DMS53 treated with DMSO at 0.1 percent for 48 hours (cell line): ENCODE results near the gene ALPL.

Experiments
- DNase-seq: peaks from one replicate; lab custom pipeline; 2025; ENCODE audit not compliant: unreplicated experiment; lab: John Stamatoyannopoulos, UW

Gene ALPL

DNA sequence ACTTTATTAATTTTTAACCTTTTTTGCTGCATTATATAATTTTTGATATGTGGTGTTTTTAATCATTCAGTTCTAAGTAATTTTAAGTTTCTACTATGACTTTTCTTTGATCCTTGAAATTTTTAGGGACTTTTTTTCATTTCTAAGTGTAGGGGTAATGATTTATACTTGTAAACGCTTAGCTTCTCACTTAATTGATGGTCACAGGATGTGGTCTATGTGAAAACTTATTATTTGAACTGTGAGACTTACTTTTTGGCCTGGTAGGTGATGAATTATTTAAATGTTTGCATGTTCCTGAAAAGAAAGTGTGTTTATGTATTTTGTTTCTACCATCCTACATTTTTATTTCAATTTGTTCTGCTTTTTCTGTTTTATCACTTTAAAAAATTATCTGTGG, 17.2 kb downstream of the ALPL start:
- no peak for DNase-seq

DNA sequence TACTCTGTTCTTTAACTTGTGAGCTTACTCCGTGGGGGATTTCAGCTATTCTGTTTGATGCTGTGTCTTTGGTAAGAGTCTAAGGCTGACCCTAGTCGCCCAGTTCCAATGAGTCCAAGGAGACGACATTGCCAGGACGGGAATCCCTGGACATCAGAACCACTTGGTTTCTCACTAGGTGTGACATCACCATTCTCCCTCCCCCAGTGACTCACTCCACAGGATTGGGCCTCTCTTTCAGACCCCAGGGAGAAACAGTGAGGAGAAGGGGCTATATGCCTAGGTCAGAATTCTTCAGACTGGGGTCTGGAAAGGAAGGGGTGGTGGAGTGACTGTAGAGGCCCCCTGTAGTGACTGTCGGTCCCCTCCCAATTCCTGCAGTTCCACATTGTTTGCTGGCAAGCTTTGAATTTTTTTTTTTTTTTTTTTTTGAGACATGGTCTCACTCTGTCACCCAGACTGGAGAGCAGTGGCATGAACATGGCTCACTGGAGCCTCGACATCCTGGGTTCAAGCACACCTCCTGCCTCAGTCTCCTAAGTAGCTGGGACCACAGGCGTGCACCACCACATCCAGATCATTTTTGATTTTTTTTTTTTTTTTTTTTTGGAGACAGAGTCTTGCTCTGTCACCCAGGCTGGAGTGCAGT, 21.3 kb downstream of the ALPL start:
- DNase-seq = no peak

DNA sequence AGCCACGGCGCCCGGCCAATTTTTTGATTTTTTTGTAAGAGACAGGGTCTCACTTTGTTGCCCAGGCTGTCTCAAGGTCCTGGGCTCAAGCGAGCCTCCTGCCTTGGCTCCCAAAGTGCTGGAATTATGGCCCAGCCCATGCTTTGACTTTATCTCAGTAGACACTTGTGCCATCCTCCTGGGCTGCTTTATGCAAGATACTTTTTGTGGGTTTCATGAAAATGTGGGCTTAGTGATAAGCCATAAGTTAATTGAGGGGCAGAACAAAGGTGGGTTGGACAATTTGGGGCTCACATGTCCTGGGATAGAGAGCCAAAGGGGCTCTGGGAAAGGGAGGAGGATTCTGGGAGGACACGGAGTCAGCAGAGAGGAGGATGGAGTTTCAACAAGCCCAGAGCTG, 22.0 kb downstream of the ALPL start:
- DNase-seq = no peak

DNA sequence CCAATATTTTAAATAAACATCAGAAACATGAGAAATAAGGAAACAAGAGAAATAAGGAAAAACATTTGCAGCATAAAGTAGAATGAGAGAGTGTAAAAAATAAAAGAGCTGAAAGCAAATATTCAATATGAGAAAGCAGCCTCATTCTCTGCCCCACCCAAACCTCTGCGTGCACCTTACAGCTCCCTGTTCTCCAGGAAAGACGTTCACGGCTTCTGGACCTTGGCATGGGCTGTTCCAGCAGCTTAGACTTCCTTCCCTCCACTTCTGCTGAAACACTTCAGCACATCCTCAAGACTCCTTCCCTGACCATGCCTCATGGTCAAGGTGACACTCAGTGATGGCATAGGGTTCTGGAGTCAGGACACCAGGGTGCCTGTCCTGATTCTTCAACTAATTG, 23.3 kb downstream of the ALPL start:
- no peak for DNase-seq

DNA sequence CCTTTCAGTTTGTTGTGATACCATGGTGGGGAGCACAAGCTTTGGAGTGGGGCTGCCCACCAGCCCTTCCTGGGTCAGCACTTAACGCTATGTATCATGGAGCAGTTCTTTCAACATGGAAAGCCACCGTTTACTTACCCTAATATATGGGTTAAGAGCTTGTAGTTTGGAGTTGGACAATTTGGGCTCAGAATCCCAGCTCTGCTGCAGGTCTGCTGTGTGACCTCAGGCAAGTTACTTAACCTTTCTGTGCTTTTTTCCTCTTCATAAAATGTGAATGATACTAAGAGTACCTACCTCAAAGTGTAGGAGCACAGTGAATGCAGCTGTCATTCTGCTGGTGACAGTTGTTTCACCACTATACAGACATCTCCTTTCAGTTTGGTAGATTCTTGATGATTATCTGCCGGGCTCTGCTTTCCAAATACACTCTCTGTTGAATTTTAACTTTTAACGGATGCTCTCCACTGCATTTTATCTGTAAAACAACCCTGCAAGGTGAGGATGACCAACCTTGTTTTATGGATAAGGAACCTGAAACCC, 23.8 kb downstream of the ALPL start:
- DNase-seq = no peak

DNA sequence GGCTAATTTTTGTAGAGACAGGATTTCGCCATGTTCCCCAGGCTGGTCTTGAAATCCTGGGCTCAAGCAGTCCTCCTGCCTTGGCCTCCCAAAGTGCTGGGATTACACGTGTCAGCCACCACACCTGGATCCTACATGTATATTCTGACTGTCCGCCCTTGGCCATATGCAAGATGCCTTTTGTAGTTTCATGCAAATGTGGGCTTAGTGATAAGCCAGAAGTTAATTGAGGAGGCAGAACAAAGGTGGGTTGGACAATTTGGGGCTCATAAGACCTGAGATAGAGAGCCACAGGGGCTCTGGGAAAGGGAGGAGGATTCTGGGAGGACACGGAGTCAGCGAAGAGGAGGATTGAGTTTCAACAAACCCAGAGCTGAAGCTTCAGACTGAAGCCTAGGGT, 24.9 kb downstream of the ALPL start:
- no peak for DNase-seq

DNA sequence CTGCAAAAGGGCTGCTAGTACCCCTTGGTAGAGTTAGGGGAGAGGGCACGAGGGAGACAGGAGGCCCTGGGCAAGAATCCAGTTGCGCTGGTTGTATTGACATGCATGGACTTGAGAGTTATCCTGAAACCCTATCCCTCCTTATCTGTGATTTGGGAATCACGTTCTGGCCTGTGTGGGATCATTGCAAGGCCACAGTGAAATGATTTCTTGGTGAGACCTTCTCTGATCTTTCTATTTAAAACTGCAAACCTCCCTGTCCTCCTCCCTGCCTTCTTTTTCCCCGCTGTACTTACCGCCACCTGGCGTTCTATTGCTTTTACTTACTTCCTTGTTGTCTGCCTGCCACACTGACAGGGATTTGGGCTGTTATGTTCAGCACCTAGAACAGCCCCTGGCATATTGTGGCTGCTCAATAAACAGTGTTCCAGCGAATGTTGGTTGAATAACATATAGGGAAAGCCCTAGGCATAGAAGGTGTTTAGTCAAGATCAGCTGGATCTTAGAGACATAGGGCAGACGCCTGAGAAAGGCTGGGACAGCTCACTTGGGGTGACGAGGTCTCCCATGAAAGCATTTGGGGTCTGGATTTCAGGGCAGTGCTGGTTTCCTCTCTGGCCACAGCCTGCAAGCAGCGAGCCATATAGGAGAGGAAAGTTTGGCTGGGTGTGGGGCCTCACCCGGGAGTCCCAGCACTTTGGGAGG, 25.6 kb downstream of the ALPL start:
- DNase-seq = peak; percentile 40

DNA sequence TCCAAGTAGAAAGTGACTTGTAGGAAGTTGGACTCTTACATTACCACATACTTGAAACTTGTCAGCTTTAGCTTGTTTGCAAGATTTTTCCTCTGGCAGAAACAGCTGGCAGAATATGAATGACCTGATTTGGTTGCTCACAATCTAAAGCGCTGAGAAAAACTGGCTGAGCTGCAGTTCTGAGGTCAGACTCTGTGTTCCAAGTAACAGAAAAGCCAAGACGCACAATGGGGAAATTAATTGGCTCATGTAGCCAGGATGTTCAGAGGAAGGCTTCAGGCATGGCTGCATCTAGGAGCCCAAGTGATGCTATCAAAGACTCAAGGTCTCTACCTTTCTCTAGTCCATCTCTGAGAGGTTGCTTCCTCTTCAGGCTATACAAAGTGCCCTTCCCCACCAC, 27.0 kb downstream of the ALPL start:
- DNase-seq = no peak

DNA sequence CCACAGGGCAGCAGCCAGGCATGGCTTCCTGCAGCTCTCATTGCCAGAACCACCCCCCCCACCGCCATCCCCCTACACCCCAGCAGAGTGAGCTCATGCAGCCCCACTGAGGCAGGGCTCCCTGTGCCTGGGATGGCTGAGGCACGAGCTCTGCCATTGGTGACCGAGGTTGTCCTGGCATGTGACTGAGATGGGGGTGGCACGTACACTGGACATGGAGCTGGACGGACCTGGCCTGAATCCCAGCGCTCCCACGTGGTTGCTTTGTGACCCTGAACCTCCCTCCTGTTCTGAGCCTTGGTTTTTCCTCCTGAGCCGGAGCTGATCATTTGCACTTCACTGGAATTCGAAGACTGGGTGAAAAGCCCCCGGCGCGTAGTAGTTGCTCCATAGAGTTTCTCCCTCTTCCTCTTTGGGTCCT, 28.3 kb downstream of the ALPL start:
- no peak for DNase-seq

DNA sequence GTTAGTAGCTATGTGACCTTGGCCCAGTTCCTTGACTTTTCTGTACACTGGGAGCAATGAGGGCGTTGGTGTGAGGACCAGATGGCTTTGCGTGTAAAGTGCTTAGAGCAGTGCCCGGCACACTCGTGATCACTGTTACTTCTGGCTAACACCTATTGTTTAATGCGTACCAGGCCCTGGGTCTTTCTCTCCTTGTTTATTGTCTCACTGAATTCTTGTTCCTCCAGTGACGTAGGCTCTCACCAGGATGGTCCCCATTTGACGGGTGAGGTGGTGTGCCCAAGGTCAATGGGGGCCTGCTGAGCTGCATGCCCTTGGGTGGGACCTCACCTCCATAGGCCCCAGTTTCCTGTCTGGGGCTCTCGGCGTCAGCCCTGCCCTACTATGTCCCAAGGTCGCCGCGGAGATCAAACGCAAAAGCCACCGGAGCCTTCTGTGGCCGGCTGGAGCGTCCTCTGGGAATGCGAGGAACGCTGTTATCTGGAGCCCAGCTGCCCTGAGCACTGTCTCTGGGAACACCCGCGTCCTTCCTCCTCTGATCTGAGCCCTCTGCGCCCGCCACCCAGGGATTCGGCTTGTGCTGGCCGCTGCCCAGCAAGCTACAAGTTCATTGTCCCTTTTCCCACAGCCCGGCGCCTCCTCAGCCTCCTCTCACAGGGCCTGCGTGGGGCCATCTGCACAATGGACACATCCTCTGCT, 28.9 kb downstream of the ALPL start:
- no peak for DNase-seq

DNA sequence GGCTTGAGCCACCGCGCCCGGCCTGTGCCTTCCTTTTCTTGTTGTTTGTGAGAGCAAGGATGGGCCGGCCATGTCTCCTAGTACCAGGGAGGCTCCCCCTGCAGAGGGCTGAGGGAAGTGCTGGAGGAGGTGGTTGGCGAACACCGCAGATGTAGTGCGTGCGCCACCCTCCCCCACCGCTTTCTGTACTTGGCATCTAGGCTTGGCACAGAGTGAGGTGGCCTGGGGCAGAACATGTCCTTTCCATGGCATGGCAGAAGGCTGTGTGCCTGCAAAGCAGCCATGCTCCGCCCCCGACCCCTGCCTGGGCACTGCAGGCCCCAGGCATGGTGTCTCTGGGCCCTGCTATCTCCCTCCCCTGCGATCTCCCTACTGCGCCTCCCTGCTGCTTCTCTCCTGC, 30.7 kb downstream of the ALPL start:
- DNase-seq = no peak

DNA sequence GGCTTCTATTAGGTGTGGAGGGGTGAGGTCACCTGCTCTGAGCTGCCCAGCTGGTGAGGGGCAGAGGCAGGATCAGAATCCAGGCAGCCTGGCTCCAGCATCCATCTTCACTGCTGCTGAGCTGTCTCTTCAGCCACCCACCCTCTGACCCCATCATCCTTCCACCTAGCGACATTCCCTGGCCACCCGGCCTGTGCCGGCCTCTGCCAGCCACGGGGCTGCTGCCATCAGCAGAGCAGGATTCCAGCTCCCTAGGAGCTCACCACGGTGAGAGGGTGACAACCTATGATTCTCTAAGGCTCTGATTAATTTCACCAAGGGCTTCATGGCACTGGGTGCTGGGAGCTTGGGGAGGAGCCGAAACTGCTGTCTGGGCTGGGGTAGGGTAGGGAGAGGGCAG, 32.1 kb downstream of the ALPL start:
- DNase-seq = no peak

DNA sequence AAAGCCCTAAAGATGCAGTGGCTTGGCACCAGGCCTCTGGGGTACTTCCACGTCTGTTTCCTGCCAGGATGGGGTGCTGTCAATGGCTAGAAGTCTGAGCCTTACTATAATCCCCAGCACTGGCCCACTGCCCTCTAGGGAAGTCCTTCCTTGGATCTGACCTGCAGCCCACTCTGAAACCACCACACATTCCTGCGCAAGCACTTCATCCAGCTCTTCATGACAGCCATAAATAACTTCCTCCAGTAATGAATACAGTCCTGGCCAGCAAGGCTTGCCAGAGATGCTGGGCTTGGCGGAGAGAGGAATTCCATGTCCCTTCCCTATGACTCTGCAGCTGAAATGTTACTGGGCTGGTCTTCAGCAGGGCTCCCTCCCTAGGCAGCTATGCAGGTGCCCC, 32.6 kb downstream of the ALPL start:
- no peak for DNase-seq

DNA sequence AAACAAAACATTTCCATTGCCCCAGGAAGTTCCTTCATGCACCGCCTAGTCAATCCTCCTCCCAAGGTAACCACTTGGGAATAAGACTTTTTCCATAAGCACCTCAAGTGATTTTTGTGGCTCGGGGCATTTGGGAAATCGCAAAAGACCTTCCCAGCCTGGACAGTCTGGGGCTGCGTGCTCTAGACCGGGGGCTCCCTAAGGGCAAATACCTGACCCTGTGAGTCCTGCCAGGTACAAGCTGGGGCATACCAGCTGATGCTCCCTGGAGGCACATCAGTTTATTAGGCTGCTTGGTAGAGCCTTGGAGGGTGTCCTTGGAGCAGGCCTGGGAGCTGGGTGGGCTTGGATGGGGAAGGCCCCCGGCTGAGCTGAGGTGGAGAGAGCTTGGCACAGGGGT, 34.4 kb downstream of the ALPL start:
- DNase-seq = no peak

DNA sequence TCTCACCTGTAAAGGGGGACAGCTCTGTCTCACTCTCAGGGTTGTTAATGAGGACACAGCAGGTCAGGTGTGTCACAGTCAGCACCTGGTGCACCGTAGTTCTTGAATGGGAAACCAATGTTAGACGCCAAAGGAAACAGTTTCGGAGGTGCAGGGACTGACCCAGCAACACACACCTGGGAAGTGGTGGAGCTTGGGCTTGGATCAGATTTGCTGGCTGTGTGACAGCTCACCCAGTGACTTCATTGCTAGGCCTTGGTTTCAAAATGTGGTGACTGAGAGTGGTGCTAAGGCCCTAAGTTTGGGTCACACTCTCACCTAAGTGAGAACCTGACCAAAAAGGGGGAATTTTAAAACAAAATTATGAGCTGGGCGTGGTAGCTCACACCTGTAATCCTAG, 34.9 kb downstream of the ALPL start:
- no peak for DNase-seq

DNA sequence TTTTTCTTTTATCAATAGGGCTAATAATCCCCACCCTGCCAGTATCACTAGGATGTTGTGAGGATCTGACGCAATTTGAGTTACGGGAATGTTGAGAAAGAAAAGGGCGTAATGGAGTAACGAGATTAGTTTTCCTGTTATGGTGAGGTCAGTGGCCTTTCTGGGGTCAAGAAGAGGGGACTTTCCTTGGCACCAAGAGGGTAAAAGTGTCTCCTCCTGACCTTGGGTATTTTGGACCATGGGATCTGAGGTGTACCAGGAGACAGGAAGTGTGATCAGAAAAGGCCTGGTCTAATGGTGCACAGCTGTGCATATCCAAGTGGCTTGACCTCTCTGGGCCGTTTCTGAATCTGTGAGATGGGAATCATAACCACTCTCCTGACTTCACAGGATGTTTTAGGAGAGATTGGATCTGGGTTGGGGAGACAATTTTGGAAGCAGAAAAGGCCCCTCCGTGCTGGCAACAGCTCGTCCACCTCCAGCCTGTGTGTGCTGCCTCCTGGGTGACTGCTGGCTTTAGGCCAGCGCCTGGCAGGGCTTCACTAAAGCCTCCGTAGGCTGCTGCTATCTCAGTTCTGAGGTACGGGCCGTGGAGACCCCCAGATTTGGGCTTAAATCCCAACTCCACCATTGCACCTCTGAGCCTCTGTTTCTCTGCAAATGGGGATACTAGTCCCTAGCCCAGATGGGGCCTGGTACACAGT, 37.1 kb downstream of the ALPL start:
- DNase-seq = no peak

DNA sequence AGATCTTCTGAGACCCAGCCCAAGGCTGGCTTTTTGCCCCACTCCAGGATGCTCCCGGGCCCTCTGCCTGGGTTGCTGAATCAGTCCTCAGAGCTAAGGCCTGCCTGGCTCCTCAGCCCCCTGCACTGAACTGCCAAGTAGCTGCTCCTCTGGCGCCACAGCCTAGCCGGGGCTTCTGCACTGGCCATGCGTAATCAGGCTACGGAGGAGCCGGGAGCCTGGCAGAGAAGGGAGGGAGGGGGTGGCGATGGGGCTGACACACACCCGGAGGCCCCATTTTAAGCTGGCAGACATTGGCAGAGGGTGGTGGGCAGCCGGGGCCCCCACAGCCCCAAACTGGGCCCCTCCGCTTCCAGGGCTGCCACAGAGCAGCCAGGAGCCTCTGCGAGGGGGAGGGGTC, 38.7 kb downstream of the ALPL start:
- no peak for DNase-seq

DNA sequence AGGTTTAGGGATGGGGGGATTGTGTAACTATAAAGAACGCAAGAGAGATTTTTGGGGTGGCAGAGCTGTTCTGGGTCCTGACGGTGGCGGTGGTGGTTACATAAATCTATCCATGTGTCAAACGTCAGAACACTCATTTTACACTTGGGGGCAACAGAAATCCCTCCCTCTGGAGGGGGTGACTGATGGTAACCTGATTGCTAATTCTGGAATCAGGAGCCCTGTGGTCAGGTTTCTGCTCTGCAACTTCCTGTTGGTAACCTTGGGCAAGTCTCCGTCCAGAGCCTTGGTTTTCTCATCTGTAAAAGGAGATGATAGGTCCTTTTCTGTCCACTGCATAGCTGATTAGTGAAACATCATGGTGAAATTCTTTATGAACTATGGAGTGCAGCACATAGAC, 40.9 kb downstream of the ALPL start:
- DNase-seq = no peak

DNA sequence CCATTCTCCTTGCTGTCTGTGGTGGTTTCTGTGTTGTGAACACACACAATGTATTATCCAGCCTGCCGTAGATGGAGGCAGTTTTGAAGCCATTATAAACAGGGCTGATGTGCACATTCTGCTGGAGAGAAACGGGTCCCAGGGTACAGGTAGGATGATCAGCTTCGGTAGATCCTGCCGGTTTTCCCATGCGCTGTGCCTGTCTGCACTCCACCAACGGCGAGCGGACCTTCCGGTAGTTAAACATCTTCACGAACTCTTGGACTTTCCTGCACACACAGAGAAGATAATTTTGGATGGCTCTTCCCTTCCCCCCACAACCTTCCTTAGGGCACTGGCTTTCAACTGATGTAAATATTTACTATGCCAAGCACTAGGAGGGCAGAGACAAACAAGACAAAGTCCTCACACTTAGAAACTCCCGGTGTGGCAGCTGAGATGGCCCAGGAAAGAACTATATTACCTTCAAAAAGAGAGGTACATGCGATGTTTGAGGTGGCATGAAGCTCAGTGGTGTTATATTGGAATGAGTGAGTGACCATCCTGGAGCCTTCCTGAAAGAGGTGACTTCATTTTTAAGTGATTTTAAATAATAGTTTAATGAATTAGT, 41.7 kb downstream of the ALPL start:
- DNase-seq = peak; percentile 27

DNA sequence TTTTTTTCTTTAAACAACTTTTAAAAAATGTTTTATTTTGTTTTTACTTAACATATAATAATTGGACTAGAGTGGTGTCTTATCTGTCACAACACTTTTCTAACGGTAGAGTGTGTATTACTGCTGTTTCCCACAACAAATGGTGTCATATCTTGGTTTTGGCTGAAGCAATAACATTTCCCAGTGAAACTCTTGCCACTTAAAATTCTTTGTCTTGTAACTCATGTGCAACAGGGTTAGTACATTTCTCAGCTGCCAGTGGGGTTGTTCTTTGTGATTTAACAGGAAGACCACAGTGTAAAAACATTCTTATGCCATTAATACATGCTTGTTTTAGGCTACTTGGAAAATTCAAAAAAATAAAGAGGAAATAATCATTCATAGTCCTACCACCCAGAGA, 43.5 kb downstream of the ALPL start:
- DNase-seq = no peak
